GM18867 (cell line): Measurements from ENCODE around the gene ZNF655.

Experiments
- ATAC-seq: cut with Tn5 transposase; IDR thresholded peaks from one replicate; pipeline ENCODE4 v1.9.1; 2021; ENCODE audit warnings: mild to moderate bottlenecking, moderate library complexity; ENCODE audit not compliant: unreplicated experiment

ZNF655 gene

GRCh38 chr7:99605527-99605926, 47.1 kb downstream of the ZNF655 start:
- no peak for ATAC-seq

DNA sequence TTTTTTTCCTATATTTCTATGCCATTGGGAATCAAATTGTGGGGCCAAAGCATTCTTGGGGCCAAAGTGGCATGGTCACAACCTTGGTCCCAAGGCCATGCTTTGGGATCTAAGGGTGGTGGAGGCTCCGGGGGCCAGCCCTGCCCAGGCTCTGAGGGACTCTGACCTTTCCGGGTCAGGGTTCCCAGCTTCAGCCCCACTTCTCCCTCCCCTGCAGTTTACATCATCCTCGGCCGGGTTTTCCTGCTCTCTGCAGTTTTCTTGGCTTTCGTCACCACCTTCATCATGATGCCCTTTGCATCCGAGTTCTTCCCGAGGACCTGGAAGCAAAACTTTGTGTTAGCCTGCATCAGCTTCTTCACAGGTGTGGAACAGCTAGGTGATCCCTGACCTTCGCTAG, 48.1 kb downstream of the ZNF655 start:
- ATAC-seq = no peak

- ATAC-seq = no peak
Measured at GRCh38 chr7:99607548-99607947, 49.1 kb downstream of the ZNF655 start.

DNA sequence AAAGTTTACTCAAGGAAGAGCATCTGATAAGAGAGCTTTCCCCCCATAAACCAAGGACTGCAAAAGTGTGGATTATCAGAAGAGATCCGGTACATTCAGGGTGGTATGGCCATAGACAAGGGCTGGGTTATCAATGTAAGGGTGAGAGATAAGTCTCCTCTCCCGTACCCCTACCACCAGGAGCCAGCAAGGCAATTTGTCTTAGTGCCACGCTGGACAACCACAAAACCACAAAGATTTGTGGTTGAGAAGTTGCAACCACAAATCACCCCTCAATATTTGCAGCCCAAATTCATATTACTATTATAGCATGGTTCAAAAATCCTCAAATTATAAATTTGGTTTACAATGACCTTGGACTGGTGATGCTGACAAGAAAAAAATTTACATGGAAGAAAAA, 56.1 kb downstream of the ZNF655 start:
- ATAC-seq = no peak

GRCh38 chr7:99615989-99616358, 57.5 kb downstream of the ZNF655 start:
- ATAC-seq = no peak

DNA sequence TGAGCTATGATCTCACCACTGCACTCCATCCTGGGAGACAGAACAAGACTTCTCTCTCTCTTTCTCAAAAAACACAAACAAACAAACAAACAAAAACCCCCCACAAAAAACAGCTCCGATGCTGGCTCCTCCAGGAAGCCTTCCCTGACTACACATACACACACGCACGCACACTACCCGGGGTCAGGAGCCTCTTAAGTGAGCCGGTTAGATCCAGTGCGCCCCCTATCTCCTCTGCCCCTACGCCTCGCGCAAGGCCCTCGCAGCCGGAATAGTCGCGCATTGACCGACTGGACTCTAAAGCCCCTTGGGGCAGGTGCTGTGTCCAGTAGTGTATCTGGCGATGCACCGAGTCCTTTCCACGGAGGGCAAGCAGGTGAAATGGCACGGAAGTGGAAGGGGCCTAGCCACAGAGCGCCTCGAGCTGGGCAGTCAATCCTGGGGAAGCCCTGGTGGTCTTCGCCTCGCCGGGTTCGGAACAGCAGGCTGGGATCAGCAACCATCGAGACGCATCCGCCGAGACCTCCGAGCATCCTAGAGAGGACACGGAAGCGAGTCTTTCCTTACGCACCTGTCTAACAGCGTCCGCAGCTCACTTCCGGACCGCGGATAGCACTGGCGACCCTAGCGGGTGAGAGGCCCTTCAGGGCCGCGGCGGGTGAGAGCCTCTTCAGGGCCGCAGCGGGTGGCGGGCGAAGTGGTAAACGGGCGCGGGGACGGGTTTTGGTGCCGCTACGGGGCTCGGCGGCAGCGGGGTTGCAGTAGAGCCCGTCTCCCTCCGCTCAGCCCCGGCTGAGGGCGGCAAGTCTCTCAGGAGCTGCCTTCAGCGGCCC, 58.1 kb downstream of the ZNF655 start, which contains the start of gene ZSCAN25:
Gene ZSCAN25, plus strand, starts transcription at position 588 of the 833 bp plus-strand sequence. CDS start 2,661 bp downstream, outside the sequence.
- peak; percentile 89 for ATAC-seq

DNA sequence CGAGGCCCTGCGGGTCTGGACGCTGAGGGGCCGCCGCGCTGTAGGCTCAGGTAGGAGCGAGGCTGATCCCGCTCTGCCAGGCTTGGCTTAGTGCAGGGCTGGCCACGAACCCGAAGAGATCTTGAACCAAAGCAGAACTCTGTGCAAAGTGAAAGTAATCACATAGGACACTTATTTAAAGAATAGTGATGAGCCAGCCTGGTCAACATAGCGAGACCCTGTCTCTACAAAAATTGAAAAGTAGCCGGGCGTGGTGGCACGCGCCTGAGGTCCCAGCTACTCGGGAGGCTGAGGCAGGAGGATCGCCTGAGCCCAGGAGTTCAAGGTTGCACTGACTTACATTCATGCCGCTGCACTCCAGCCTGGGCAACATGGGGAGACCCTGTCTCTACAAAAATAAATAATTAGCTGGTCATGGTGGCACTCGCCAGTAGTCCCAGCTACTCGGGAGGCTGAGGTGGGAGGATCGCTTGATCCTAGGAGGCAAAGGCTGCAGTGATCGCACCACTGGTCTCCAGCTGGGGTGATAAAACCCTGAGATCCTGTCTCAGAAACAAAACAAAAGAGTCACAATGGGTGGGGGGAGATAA, 58.8 kb downstream of the ZNF655 start:
- no peak for ATAC-seq

DNA sequence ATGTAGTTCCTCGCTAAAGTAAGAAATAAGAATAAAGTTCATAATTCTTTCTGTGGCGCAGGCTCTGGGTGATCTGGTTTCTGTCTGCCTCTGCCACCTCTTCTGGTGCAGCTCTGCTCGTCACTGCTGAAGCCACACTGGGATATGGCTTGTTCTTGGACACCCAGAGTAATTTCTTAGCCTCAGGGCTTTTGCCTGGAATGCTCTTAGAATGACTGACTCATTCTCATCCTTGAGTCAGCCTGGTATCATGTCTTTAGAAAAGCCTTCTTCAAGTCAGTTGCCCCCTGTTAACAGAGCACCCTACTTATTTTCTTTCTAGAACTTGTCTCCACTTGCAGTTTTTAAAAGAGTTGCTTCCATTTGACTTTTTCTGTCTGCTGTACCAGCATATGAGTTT, 60.3 kb downstream of the ZNF655 start:
- no peak for ATAC-seq

DNA sequence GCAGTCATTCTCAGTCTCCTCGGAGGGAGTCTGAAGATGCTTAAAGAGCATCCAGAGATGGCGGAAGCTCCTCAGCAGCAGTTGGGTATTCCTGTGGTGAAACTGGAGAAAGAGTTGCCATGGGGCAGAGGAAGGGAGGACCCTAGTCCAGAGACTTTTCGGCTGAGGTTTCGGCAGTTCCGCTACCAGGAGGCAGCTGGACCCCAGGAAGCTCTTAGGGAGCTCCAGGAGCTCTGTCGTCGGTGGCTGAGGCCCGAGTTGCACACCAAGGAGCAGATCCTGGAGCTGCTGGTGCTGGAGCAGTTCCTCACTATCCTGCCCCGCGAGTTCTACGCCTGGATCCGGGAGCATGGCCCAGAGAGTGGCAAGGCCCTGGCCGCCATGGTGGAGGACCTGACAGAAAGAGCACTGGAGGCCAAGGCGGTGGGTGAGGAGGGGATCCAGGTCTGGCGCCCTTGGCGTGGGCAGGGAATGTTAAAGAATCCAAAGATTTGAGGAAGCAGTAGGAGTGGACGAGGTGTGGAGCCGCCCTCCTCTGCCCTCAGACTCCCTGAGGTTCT, 61.2 kb downstream of the ZNF655 start:
- ATAC-seq = no peak

DNA sequence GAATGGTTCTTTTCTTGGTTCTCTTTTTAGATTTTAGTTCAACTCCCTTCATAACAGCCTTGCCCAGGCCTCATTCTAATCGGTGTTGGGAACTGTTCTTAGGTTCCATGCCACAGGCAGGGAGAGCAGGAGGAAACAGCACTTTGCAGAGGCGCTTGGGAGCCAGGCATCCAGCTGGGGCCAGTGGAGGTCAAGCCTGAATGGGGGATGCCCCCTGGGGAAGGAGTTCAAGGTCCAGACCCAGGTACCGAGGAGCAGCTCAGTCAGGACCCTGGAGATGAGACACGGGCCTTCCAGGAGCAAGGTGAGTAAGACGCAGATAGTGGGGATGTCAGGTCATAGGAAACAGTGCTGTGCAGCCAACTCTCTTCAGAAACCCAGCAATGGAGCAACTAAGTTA, 62.8 kb downstream of the ZNF655 start:
- no peak for ATAC-seq

DNA sequence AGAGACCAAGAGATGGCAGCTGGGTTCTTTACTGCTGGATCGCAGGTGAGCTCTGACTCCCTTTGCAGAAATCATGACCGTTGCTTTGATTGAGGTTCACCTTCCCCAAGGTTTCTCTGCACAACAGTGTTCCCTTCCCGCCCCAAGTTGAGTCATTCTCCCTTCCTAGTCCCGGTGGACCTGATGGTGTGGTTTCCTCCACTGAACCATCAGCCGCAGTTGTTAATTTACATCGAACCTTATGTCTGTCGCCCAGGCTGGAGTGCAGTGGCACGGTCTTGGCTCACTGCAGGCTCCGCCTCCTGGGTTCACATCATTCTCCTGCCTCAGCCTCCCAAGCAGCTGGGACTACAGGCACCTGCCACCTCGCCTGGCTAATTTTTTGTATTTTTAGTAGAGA, 64.2 kb downstream of the ZNF655 start:
- no peak for ATAC-seq

GRCh38 chr7:99623091-99623693, 64.8 kb downstream of the ZNF655 start:
- no peak for ATAC-seq

DNA sequence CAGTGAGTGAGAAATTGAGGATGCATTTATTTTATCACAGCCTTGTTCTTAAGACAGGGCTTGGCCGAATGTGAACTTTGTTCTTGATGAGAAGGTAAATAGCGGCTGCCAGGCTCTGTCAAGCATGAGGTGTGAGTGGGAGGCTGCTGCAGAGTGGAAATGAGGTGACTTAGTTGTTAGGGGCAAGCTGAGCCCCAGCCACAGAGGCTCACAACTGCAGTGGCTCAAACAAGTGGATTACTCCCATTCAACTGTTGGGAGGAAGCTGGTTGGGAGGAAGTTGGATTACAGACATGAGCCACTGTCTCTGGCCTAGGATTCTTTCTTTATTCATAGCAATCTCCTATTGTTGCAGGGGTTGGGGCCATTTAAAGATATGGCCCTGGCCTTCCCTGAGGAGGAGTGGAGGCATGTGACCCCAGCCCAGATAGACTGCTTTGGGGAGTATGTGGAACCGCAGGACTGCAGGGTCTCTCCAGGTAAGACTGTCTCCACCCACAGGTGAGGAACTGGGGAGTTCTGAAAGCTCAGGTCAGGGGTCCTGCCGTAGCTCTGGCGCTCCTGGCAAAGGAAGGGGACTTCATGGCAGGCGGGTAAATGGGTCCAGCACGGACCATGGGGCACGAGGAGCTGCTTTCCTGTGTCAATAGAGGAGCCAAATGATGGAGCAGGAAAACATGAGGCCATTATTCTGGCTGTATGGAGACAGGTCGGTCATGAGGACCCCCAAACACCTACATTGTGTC, 65.4 kb downstream of the ZNF655 start:
- no peak for ATAC-seq

DNA sequence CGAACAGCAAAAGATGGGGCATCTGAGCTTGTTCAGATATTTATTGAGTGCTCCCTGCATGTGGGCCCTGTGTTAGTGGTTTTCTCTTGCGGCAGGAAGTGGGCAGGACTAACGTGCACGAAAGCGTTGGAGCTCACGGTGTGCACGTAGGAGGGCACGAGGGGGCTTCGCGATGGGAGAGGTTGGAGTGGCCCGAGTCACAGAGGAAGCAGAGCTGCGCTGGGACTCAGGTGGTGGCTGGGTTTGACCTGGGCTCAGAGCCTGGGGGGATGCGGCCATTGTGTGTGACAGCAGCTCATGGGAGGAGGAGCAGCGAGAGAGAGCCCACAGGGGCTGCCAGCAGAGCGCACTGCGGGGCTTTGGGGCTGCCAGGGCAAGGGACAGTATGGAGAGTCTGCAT, 66.0 kb downstream of the ZNF655 start:
- ATAC-seq = no peak

DNA sequence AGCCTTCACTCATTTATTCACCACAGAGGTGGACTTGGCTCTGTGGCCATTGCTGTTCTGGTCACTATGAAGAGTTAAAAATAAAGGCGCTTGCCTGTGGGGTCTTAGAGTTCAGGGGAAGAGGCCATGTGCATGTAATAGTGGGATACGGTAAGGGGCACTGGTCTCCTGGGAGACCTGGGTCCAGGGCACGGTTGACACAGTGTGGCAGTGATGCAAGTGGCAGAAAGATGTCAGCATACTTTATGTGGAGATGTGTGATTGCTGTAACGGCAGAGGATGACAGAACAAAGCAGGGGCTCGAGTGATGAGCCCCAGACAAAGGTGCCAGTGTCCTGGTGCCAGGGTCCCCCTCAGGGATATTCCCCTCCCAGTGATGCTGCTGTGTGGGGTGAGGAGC, 66.9 kb downstream of the ZNF655 start:
- no peak for ATAC-seq

DNA sequence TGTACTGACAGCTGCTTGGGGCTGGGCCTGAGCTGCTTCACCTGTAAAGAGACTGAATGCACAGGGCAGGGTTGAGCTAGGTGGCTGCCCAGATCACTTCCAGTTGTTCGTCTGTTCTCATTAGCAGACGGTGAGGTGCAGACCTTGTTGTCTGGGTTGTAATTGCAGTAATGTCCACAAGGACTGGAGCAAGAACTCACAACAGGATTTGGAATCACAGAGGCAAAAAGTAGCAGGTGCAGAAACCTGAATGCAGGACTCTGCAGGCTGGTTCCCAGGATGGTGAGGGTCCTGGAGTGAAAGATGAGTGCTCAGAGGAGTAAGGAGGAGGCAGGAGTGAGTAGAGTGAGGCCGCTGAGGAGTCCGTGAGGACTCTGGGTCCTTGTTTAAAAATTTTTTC, 67.5 kb downstream of the ZNF655 start:
- ATAC-seq = no peak
